ENCODE measurements around the gene TRPC1.

Gene TRPC1

GRCh38 chr3:142754494-142754893, 30.7 kb downstream of the TRPC1 start:
- DNase-seq = no peak

- no peak for DNase-seq
Observed at GRCh38 chr3:142768338-142768737, 44.5 kb downstream of the TRPC1 start.

- DNase-seq = no peak
Observed at GRCh38 chr3:142777927-142778326, 54.1 kb downstream of the TRPC1 start.

GRCh38 chr3:142778541-142778940, 54.7 kb downstream of the TRPC1 start:
- no peak for DNase-seq

GRCh38 chr3:142779591-142779990, 55.8 kb downstream of the TRPC1 start:
- DNase-seq = no peak

- no peak for DNase-seq
Observed at GRCh38 chr3:142782616-142783015, 58.8 kb downstream of the TRPC1 start.

- no peak for DNase-seq
Observed at GRCh38 chr3:142784228-142784627, 60.4 kb downstream of the TRPC1 start.

- no peak for DNase-seq
Observed at GRCh38 chr3:142785996-142786395, 62.2 kb downstream of the TRPC1 start.

- no peak for DNase-seq
Observed at GRCh38 chr3:142787719-142788118, 63.9 kb downstream of the TRPC1 start.

- DNase-seq = no peak
Observed at GRCh38 chr3:142794508-142794907, 70.7 kb downstream of the TRPC1 start.

- no peak for DNase-seq
Observed at GRCh38 chr3:142795332-142795731, 71.5 kb downstream of the TRPC1 start.

- DNase-seq = no peak
Observed at GRCh38 chr3:142796823-142797222, 73.0 kb downstream of the TRPC1 start.

- DNase-seq = no peak
Observed at GRCh38 chr3:142801746-142802145, 77.9 kb downstream of the TRPC1 start.

GRCh38 chr3:142802891-142803290, 79.1 kb downstream of the TRPC1 start:
- no peak for DNase-seq

- DNase-seq = no peak
Observed at GRCh38 chr3:142808103-142808917, 84.5 kb downstream of the TRPC1 start.

- no peak for DNase-seq
Observed at GRCh38 chr3:142809259-142809658, 85.4 kb downstream of the TRPC1 start.

- DNase-seq = no peak
Observed at GRCh38 chr3:142815803-142816202, 92.0 kb downstream of the TRPC1 start.

GRCh38 chr3:142817356-142817755, 93.5 kb downstream of the TRPC1 start:
- no peak for DNase-seq

- DNase-seq = no peak
Observed at GRCh38 chr3:142817897-142818296, 94.1 kb downstream of the TRPC1 start.

GRCh38 chr3:142818651-142819050, 94.8 kb downstream of the TRPC1 start:
- DNase-seq = no peak

GRCh38 chr3:142819179-142819578, 95.3 kb downstream of the TRPC1 start:
- DNase-seq = no peak

- peak; percentile 57 for DNase-seq
Observed at GRCh38 chr3:142828703-142829305, 105.0 kb downstream of the TRPC1 start.

GRCh38 chr3:142837526-142837925, 113.7 kb downstream of the TRPC1 start:
- DNase-seq = no peak

- DNase-seq = no peak
Observed at GRCh38 chr3:142839831-142840230, 116.0 kb downstream of the TRPC1 start.

All from stimulated activated CD4-positive, alpha-beta T cell treated with anti-CD3 and anti-CD28 coated beads, Interleukin-12 subunit alpha, Interleukin-12 subunit beta, amount 100 ng/mL, for 4 hours (primary cell).